DMS79 treated with DMSO at 0.1 percent for 48 hours (cell line): ENCODE measurements around the gene IL11.

Source experiments
- DNase-seq: peaks from one replicate; lab custom pipeline; 2025; lab: John Stamatoyannopoulos, UW

Gene IL11

DNA sequence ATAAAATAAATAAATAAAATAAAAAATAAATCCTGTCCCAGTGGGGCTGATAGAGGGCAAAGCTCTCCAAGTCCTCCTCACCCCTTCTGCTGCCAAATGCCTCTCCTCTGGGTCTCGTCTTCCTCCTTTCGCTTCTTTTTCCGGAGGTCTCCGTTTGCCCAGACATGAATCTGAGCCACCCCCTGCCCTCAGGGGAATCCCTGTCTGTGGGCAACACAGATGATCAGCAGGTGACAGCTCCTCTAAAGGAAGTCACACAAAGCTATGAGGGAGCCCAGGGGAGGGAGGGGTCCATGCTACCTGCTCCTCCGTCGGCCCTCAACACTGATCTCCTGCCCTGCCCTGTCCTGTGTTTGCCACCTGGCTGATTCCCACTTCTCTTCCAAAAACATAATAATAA is 45.6 kb downstream of the IL11 start:
- DNase-seq, result no peak

DNA sequence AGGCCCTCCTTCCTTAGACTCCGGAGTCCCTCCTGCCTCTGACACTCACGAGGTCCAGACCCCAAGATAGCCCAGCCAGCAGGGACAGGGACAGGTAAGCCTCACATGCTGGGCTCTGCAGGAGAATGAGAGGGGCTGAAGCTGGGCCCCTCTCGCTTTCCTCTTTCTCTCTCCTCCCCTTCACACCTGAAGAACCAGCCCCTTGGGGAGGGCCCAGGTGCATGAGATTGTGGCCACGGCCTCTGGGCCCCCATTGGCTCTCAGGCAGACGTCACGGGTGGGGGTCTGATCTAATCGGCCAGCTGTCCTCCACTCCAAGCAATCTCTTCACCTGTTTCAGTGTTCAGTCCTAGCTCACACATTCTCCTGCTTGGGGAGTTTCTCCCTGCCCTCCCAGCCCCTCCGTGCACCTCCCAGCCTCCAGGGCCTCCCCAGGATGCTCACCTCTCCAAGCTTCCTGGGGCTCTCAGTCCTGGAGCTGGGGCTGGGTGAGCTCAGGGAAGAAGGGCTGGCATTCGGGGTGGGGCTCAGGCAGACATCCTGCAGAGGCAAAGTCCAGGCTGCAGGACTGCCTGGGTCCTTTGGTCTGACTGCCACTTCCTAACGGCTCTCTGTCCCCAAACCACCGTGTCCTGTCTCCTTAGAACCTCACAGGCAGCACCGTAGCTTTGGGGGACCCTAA is 47.9 kb downstream of the IL11 start:
- no peak for DNase-seq

DNA sequence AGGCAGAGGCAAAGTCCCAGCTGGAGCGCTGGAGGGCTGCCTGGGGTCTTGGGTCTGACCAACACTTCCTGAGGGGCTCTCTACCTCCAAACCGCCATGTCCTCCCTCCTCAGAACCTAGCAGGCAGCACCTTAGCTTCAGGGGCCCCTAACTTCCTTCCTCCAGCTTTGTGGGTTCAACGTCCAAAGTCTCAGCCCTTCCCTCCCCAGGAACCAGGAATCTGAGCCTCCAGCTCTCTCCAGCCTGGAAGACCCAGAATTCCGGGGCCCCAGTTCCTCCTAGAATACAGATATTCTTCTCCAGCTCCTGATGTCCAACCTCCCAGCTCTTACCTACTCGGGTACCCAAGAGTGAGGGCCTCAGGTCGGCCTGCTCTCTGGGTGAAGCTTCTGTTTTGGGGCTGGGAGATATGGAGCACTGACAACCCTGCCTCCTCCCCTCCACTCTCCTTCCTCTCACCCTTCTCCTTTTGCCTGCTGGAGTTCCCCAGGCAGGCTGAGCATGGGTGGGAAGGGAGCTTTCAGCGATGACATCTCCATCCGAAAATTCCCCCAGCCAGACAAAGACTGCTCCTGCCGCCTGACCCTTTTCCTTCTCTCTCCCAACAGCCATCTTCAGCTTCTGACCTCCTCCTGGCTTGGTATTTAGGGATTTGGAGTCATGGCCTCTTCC is 48.7 kb downstream of the IL11 start:
- no peak for DNase-seq

DNA sequence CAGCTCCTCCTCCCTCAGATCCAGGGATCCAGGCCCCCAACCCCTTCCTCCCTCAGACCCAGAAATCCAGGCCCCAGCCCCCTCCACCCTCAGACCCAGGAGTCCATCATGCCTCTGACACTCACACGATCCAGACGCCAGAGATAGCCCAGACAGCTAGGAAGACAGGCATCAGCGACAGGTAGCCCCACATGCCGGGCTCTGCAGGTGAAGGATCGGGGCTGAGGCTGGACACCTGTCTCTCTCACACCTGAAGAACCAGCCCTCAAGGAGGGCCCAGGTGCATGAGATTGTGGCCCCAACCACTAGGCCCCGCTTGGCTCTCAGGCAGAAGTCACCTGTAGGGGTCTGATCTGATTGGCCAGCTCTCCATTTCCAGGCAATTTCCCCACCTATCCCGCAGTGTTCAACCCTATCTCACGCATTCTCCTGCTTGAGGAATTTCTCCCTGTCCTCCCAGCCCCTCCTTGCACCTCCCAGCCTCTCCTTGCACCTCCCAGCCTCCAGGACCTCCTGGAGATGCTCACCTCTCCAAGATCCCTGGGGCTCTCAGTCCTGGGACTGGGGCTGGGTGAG is 49.3 kb downstream of the IL11 start:
- no peak for DNase-seq

- DNase-seq, result no peak
Observed at GRCh38 chr19:55319785-55320184, 50.5 kb downstream of the IL11 start.

DNA sequence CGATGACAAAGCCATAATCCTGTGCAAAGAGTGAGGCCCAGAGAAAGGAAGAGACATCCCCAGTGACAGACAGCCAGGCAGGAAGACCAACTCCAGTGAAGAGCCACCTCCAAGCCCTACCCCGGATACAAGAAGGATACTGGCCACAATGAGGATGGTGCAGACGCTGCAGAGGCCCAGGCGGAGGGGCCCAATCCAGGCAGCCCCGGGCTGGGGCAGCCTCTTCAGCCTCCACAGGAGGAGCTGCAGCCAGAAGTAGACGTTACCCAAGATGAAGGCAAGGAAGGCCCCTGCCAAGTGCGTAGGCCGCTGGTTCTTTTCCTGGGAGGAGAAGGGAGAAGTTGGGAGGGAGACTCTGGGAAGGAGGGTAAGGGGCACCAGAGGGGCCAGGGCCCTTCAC is 53.6 kb downstream of the IL11 start:
- no peak for DNase-seq

GRCh38 chr19:55315956-55316525 is 54.2 kb downstream of the IL11 start:
- no peak for DNase-seq

DNA sequence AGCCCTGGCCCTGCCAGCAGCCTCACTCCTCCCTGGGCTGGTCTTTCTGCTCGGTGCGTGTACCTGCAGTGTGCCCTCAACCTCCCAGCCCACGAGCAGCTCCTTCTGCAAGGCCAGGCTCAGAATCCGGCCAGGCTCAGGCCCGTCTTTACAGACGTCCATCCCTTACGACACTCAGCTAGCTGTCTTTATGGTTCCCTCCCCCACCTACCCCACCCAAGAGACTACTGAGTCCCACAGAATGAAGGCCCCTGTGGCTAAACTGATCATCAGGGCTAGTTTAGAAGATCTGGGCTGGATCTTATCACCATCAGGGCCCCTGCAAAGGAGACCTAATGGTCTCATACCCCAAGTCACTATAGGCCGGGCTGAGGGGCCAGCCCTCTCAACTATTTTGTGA is 55.9 kb downstream of the IL11 start:
- no peak for DNase-seq
